CD4-positive, alpha-beta T cell (primary cell): ENCODE results near the gene TAS2R40. TPM values are rescaled to one million over a fixed set of nuclear protein-coding genes. Genes with fewer than 3 reads are reported as not detected.
A peak's percentile ranks its signal among the peaks of the same experiment; 100 is the strongest.

Experiments used
- ATAC-seq: fragments of 200-7000 bp; cut with Tn5 transposase; one replicate; pipeline ENCODE4 v1.10.0; 2022; ENCODE audit warnings: mild to moderate bottlenecking; ENCODE audit not compliant: poor library complexity
- CTCF ChIA-PET: fragments of 350-600 bp; sonication (Branson Sonifier 250); formaldehyde crosslinking; loops from one replicate; lab custom pipeline; 2021; ENCODE audit warnings: antibody characterized with exemption, inconsistent platforms; lab: Charles Lee
- POLR2A ChIA-PET: fragments of 350-600 bp; sonication (Branson Sonifier 250); formaldehyde crosslinking; loops from one replicate; lab custom pipeline; 2021; ENCODE audit warnings: antibody characterized with exemption, inconsistent platforms; lab: Charles Lee
- DNase-seq, 14 experiments: peaks; one replicate each; pipeline ENCODE4 v3.0.0-alpha.2; 2013 to 2020; ENCODE audit warnings: mixed read lengths in 2 of 14
- H3K27ac ChIP-seq, 2 donors: one replicate each; pipeline versions ENCODE4 v1.5.1 to v1.7.0; 2013; ENCODE audit warnings: low read length in 2 of 2, low read depth in 1 of 2, mild to moderate bottlenecking in 1 of 2
- H3K27me3 ChIP-seq, 2 experiments: 1 replicate in 1 of 2; 2 replicates in 1 of 2; pipeline versions ENCODE4 v1.6.1 to v1.7.0; 2013; ENCODE audit warnings: low read length in 2 of 2, control low read depth in 1 of 2, mild to moderate bottlenecking in 1 of 2, moderate library complexity in 1 of 2; ENCODE audit not compliant: insufficient read depth in 2 of 2, control insufficient read depth in 1 of 2
- H3K36me3 ChIP-seq: one replicate; pipeline ENCODE4 v1.6.1; 2013; ENCODE audit warnings: low read length, control low read depth; ENCODE audit not compliant: insufficient read depth
- H3K4me1 ChIP-seq: one replicate; pipeline ENCODE4 v1.6.1; 2013; ENCODE audit warnings: low read length, control low read depth; ENCODE audit not compliant: insufficient read depth
- H3K4me3 ChIP-seq: one replicate; pipeline ENCODE4 v1.5.1; 2013; ENCODE audit warnings: mild to moderate bottlenecking, low read length, moderate library complexity
- H3K9me3 ChIP-seq, 2 experiments: 1 replicate in 1 of 2; 2 replicates in 1 of 2; pipeline versions ENCODE4 v1.6.1 to v1.7.0; 2013; ENCODE audit warnings: low read length in 2 of 2, mild to moderate bottlenecking in 2 of 2, control low read depth in 1 of 2, moderate library complexity in 1 of 2; ENCODE audit not compliant: control insufficient read depth in 1 of 2, insufficient read depth in 1 of 2
- H3K27ac Mint-ChIP-seq: one replicate; pipeline ENCODE4 v1.8.0; 2020; ENCODE audit warnings: mixed read lengths
- H3K27me3 Mint-ChIP-seq: one replicate; pipeline ENCODE4 v1.8.0; 2021; ENCODE audit warnings: mixed read lengths
- H3K36me3 Mint-ChIP-seq: one replicate; pipeline ENCODE4 v1.8.0; 2021; ENCODE audit warnings: low read depth, mixed read lengths
- H3K4me1 Mint-ChIP-seq: one replicate; pipeline ENCODE4 v1.8.0; 2021; ENCODE audit warnings: low read depth, mixed read lengths
- H3K4me3 Mint-ChIP-seq: one replicate; pipeline ENCODE4 v1.8.0; 2020; ENCODE audit warnings: mild to moderate bottlenecking, mixed read lengths
- H3K9me3 Mint-ChIP-seq: one replicate; pipeline ENCODE4 v1.8.0; 2020; ENCODE audit warnings: mixed read lengths
- intact Hi-C, 2 experiments: fragments of 100-400 bp; cut with DNase I in 1 of 2; cut with micrococcal nuclease in 1 of 2; formaldehyde crosslinking; loops; one replicate each; pipeline versions ENCODE4 v1.15.1 to v1.9.0; 2023 to 2025; cut with DNase I, micrococcal nuclease
- total RNA-seq, 174 experiments: library from RNA in 2 of 174; stranded (reverse) in 2 of 174; gene quantifications; one replicate each; pipeline ENCODE4 v1.2.3 and lab custom pipeline; 2021 to 2026
- TF ChIP-seq, protein P1 (sequence below): fragments of 200-600 bp; IDR thresholded peaks from one replicate; pipeline ENCODE4 v1.8.0; 2022; ENCODE audit warnings: antibody characterized with exemption, mild to moderate bottlenecking

The TAS2R40 gene
- total RNA-seq, 2 experiments from 2014 or later, result not detected

GRCh38 chr7:143269251-143269650 is 47.4 kb downstream of the TAS2R40 start:
- Histone ChIP-seq H3K4me1 (peaks cover 31% of the 10 kb centered on the region), H3K9me3 (no peaks in the 10 kb centered on the region), H3K36me3 (peaks cover 55% of the 10 kb centered on the region), H3K27ac (no peak overlapping the region), H3K27me3 (no peaks in the 10 kb centered on the region), H3K4me3 (no peak overlapping the region)
- no peaks in the 10 kb centered on the region for H3K9me3 Mint-ChIP-seq
- H3K36me3 Mint-ChIP-seq, result peaks cover 66% of the 10 kb centered on the region
- peak overlapping the region; percentile 43 for H3K27ac Mint-ChIP-seq
- ATAC-seq (no peak), DNase-seq (no peak)
- H3K4me1 Mint-ChIP-seq, result peaks cover 37% of the 10 kb centered on the region
- no peaks in the 10 kb centered on the region for H3K27me3 Mint-ChIP-seq
- TF ChIP-seq, protein P1, sequence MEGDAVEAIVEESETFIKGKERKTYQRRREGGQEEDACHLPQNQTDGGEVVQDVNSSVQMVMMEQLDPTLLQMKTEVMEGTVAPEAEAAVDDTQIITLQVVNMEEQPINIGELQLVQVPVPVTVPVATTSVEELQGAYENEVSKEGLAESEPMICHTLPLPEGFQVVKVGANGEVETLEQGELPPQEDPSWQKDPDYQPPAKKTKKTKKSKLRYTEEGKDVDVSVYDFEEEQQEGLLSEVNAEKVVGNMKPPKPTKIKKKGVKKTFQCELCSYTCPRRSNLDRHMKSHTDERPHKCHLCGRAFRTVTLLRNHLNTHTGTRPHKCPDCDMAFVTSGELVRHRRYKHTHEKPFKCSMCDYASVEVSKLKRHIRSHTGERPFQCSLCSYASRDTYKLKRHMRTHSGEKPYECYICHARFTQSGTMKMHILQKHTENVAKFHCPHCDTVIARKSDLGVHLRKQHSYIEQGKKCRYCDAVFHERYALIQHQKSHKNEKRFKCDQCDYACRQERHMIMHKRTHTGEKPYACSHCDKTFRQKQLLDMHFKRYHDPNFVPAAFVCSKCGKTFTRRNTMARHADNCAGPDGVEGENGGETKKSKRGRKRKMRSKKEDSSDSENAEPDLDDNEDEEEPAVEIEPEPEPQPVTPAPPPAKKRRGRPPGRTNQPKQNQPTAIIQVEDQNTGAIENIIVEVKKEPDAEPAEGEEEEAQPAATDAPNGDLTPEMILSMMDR, result no peak
- POLR2A ChIA-PET, result interaction anchor here (1.2 to 2.7 kb wide), 5 partner anchors 9 to 29 kb away, joined by 3 to 12 read pairs (median 5); partner anchors contain the start of gene CASP2
- H3K4me3 Mint-ChIP-seq, result no peak overlapping the region
- intact Hi-C loops, result no loop called here
- CTCF ChIA-PET, result interaction anchor here (3.2 kb wide), 1 partner anchor 11 kb away, joined by 7 read pairs; no protein-coding TSS in a partner anchor

DNA sequence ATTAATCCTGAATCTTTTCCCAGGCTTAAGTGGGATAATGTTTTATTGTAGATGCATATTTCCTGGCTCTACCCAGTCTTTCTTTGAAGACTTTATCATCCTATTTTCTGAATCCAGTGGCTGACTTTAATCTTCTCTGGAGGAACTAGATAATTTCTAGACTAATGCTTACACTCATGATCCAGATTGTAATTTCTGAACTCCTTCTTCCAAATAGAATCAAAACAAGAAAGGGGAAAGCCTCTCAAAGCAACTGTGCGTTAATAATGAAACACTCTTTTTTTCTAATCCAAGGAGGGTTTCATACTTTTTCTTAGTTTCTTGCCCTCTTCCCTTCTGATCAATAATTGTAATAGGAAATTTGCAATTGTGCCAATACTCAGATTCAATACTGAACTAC is 49.4 kb downstream of the TAS2R40 start:
- ATAC-seq, result no peak

More for the DNA sequence above, 49.4 kb downstream of the TAS2R40 start:
- no peak overlapping the region for H3K4me3 Mint-ChIP-seq
- H3K27ac Mint-ChIP-seq, result no peak overlapping the region
- ChIA-PET CTCF (interaction anchor here (1.1 to 1.3 kb wide), 2 partner anchors 28 to 31 kb away, joined by 4 to 5 read pairs; no protein-coding TSS in a partner anchor), POLR2A (interaction anchor here (0.6 to 3.3 kb wide), 3 partner anchors 8 to 34 kb away, joined by 3 to 16 read pairs (median 4); partner anchors contain the start of gene GSTK1)
- Histone ChIP-seq H3K36me3 (peaks cover 37% of the 10 kb centered on the region), H3K9me3 (no peaks in the 10 kb centered on the region), H3K4me1 (peaks cover 13% of the 10 kb centered on the region), H3K27me3 (no peaks in the 10 kb centered on the region), H3K4me3 (no peak overlapping the region), H3K27ac (no peak overlapping the region)
- no peak for DNase-seq
- H3K27me3 Mint-ChIP-seq, result no peaks in the 10 kb centered on the region
- H3K9me3 Mint-ChIP-seq, result no peaks in the 10 kb centered on the region
- TF ChIP-seq, protein P1, result no peak
- H3K36me3 Mint-ChIP-seq, result peaks cover 48% of the 10 kb centered on the region
- peaks cover 18% of the 10 kb centered on the region for H3K4me1 Mint-ChIP-seq
- intact Hi-C loops, result no loop called here

Other genes with a start within 250 kb of the TAS2R40 start
- not detected for gene OR9A2, start 194.9 kb upstream of the TAS2R40 start, total RNA-seq
- gene OR6V1, start 169.7 kb upstream of the TAS2R40 start, total RNA-seq, result not detected
- not detected for gene PIP, start 90.0 kb upstream of the TAS2R40 start, total RNA-seq
- not detected for gene TAS2R39, start 38.6 kb upstream of the TAS2R40 start, total RNA-seq
- 100 to 1,000 TPM; 245 to 259 TPM for gene GSTK1, start 41.4 kb downstream of the TAS2R40 start, total RNA-seq
- under 1 TPM; 0.20 to 0.27 TPM for gene TMEM139, start 62.9 kb downstream of the TAS2R40 start, total RNA-seq
- 10 to 100 TPM; 19.1 to 21.9 TPM for gene CASP2, start 66.3 kb downstream of the TAS2R40 start, total RNA-seq
- not detected for gene CLCN1, start 94.1 kb downstream of the TAS2R40 start, total RNA-seq
- under 1 TPM in 1 of 2 experiments, not detected in 1; 0.14 TPM for gene FAM131B, start 140.7 kb downstream of the TAS2R40 start, total RNA-seq
- 100 to 1,000 TPM; 132 to 146 TPM for gene ZYX, start 159.3 kb downstream of the TAS2R40 start, total RNA-seq
- 10 to 100 TPM; 16.0 to 19.0 TPM for gene EPHA1, start 186.8 kb downstream of the TAS2R40 start, total RNA-seq
- under 1 TPM; 0.47 to 0.61 TPM for gene TAS2R60, start 221.4 kb downstream of the TAS2R40 start, total RNA-seq